OCI-LY1 (cell line): ENCODE measurements around the gene MT1X.

ENCODE experiments used
- H2AFZ ChIP-seq: fragments of 200-600 bp; sonication (generic), shearing (Covaris generic); 2 replicates; pipeline ENCODE4 v1.6.0; 2014; ENCODE audit warnings: antibody characterized with exemption, mild to moderate bottlenecking, low read length
- H3F3A ChIP-seq: fragments of 200-600 bp; sonication (generic), shearing (Covaris generic); 2 replicates; pipeline ENCODE4 v1.6.0; 2014; ENCODE audit warnings: mild to moderate bottlenecking, antibody characterized with exemption, low read length, moderate library complexity; ENCODE audit not compliant: insufficient read depth
- H3K27ac ChIP-seq: fragments of 200-600 bp; sonication (generic); 2 replicates; pipeline ENCODE4 v1.5.1; 2014; ENCODE audit warnings: low read length, mixed run types, mild to moderate bottlenecking, low read depth; ENCODE audit not compliant: poor library complexity, severe bottlenecking
- H3K27me3 ChIP-seq: fragments of 200-600 bp; sonication (generic); 2 replicates; pipeline ENCODE4 v1.6.0; 2014; ENCODE audit warnings: antibody characterized with exemption, mild to moderate bottlenecking, low read length, moderate library complexity; ENCODE audit not compliant: insufficient read depth
- H3K36me3 ChIP-seq: fragments of 200-600 bp; sonication (generic); 2 replicates; pipeline ENCODE4 v1.6.1; 2014; ENCODE audit warnings: mild to moderate bottlenecking, antibody characterized with exemption, low read length, moderate library complexity, mixed read lengths; ENCODE audit not compliant: insufficient read depth
- H3K4me1 ChIP-seq: fragments of 200-600 bp; sonication (generic); 2 replicates; pipeline ENCODE4 v1.5.1; 2014; ENCODE audit warnings: mild to moderate bottlenecking, low read length, moderate library complexity; ENCODE audit not compliant: insufficient read depth, severe bottlenecking
- H3K4me2 ChIP-seq: fragments of 200-600 bp; sonication (generic), shearing (Covaris generic); 2 replicates; pipeline ENCODE4 v1.6.1; 2014; ENCODE audit warnings: low read length
- H3K4me3 ChIP-seq: fragments of 200-600 bp; sonication (generic); 2 replicates; pipeline ENCODE4 v1.5.1; 2014; ENCODE audit warnings: low read length, low read depth, mild to moderate bottlenecking, mixed read lengths; ENCODE audit not compliant: poor library complexity, severe bottlenecking
- H3K79me2 ChIP-seq: fragments of 200-600 bp; shearing (Covaris generic); 2 replicates; pipeline ENCODE4 v1.6.1; 2016; ENCODE audit warnings: mixed run types, low read length, mixed read lengths; ENCODE audit not compliant: insufficient read depth
- H3K9ac ChIP-seq: fragments of 200-600 bp; sonication (generic), shearing (Covaris generic); 2 replicates; pipeline ENCODE4 v1.6.1; 2014; ENCODE audit warnings: mild to moderate bottlenecking, low read length, mixed read lengths
- H3K9me2 ChIP-seq: fragments of 200-600 bp; sonication (generic), shearing (Covaris generic); 2 replicates; pipeline ENCODE4 v1.6.1; 2014; ENCODE audit warnings: low read depth, mild to moderate bottlenecking, low read length, mixed read lengths
- H3K9me3 ChIP-seq: fragments of 200-600 bp; shearing (Covaris generic); 2 replicates; pipeline ENCODE4 v1.6.1; 2014; ENCODE audit warnings: low read length, mixed read lengths
- H4K20me1 ChIP-seq: fragments of 200-600 bp; sonication (generic), shearing (Covaris generic); 2 replicates; pipeline ENCODE4 v1.6.0; 2016; ENCODE audit warnings: mild to moderate bottlenecking, low read length; ENCODE audit not compliant: insufficient read depth
- EZH2 ChIP-seq: fragments of 200-600 bp; sonication (generic), shearing (Covaris generic); IDR thresholded peaks from 2 replicates; pipeline ENCODE4 v1.8.0; 2017; ENCODE audit warnings: borderline replicate concordance, mixed run types, mild to moderate bottlenecking, antibody characterized with exemption, low read length, moderate library complexity, mixed read lengths
- TF ChIP-seq, protein P1 (sequence below): fragments of 200-600 bp; sonication (generic), shearing (Covaris generic); IDR thresholded peaks from 2 replicates; pipeline ENCODE4 v1.5.1; 2017; ENCODE audit warnings: mild to moderate bottlenecking, antibody characterized with exemption, low read length, moderate library complexity, mixed read lengths

The MT1X gene

GRCh38 chr16:56690420-56691122, 8.3 kb downstream of the MT1X start:
- H3K4me1 ChIP-seq: no peaks in the 10 kb centered on the region
- no peak overlapping the region for H3K4me3 ChIP-seq
- no peak overlapping the region for H3K27ac ChIP-seq
- H3K4me2 ChIP-seq: no peak overlapping the region
- peaks cover under 1% of the 10 kb centered on the region; the same call in 1 of the 2 replicates for H3K27me3 ChIP-seq
- TF ChIP-seq, protein P1, sequence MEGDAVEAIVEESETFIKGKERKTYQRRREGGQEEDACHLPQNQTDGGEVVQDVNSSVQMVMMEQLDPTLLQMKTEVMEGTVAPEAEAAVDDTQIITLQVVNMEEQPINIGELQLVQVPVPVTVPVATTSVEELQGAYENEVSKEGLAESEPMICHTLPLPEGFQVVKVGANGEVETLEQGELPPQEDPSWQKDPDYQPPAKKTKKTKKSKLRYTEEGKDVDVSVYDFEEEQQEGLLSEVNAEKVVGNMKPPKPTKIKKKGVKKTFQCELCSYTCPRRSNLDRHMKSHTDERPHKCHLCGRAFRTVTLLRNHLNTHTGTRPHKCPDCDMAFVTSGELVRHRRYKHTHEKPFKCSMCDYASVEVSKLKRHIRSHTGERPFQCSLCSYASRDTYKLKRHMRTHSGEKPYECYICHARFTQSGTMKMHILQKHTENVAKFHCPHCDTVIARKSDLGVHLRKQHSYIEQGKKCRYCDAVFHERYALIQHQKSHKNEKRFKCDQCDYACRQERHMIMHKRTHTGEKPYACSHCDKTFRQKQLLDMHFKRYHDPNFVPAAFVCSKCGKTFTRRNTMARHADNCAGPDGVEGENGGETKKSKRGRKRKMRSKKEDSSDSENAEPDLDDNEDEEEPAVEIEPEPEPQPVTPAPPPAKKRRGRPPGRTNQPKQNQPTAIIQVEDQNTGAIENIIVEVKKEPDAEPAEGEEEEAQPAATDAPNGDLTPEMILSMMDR: no peak
- TF ChIP-seq EZH2: no peak
- no peak overlapping the region for H3K9ac ChIP-seq
- H3F3A ChIP-seq: no peaks in the 10 kb centered on the region
- no peaks in the 10 kb centered on the region for H3K9me3 ChIP-seq
- H3K79me2 ChIP-seq: no peaks in the 10 kb centered on the region
- H3K9me2 ChIP-seq: no peaks in the 10 kb centered on the region
- H3K36me3 ChIP-seq: no peaks in the 10 kb centered on the region
- H4K20me1 ChIP-seq: no peaks in the 10 kb centered on the region
- no peak overlapping the region for H2AFZ ChIP-seq

DNA sequence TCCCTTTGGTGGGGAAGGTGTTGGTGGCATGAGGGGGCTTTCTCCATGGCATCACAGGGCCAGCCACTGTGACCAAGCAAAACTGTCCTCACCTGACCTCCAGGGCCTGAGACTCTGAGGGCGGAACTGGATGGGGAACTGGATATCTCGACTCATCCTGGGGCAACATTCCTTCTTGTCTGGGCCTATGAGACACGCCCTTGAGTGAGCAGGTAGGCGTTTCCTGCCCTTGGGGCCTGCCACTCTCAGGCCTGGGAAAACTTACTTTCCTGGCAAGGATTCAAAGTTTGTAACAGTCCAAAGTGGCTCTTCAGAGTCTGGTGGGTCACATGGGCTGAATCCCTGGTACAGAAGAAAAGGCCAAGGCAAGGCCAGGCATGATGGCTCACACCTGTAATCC, 9.6 kb downstream of the MT1X start:
- TF ChIP-seq EZH2: no peak
- Histone ChIP-seq H3K4me1 (no peaks in the 10 kb centered on the region), H2AFZ (no peak overlapping the region), H3K4me2 (no peak overlapping the region), H3F3A (no peaks in the 10 kb centered on the region), H3K9me2 (no peaks in the 10 kb centered on the region), H3K79me2 (no peaks in the 10 kb centered on the region), H3K9me3 (no peaks in the 10 kb centered on the region), H3K36me3 (no peaks in the 10 kb centered on the region; the same call in 1 of the 2 replicates), H3K9ac (no peak overlapping the region), H3K27me3 (peaks cover 2% of the 10 kb centered on the region; the same call in 1 of the 2 replicates), H3K4me3 (no peak overlapping the region), H3K27ac (no peak overlapping the region), H4K20me1 (no peaks in the 10 kb centered on the region)

GRCh38 chr16:56695246-56695645, 13.0 kb downstream of the MT1X start:
- no peaks in the 10 kb centered on the region for H3K79me2 ChIP-seq
- no peaks in the 10 kb centered on the region for H3K4me1 ChIP-seq
- H2AFZ ChIP-seq: no peak overlapping the region
- TF ChIP-seq, protein P1: no peak
- TF ChIP-seq EZH2: no peak
- no peaks in the 10 kb centered on the region for H3K9me2 ChIP-seq
- no peak overlapping the region for H3K9ac ChIP-seq
- no peaks in the 10 kb centered on the region for H3F3A ChIP-seq
- no peak overlapping the region for H3K27ac ChIP-seq
- H3K4me3 ChIP-seq: no peak overlapping the region
- peaks cover 2% of the 10 kb centered on the region; the same call in 1 of the 2 replicates for H3K27me3 ChIP-seq
- no peak overlapping the region for H3K4me2 ChIP-seq
- no peaks in the 10 kb centered on the region; the same call in 1 of the 2 replicates for H3K36me3 ChIP-seq
- no peaks in the 10 kb centered on the region for H4K20me1 ChIP-seq
- 0 out of 2 replicates have a peak, but pooled peaks cover 5% of the 10 kb centered on the region for H3K9me3 ChIP-seq
